ENCODE measurements around the gene SLC39A8.

DNA sequence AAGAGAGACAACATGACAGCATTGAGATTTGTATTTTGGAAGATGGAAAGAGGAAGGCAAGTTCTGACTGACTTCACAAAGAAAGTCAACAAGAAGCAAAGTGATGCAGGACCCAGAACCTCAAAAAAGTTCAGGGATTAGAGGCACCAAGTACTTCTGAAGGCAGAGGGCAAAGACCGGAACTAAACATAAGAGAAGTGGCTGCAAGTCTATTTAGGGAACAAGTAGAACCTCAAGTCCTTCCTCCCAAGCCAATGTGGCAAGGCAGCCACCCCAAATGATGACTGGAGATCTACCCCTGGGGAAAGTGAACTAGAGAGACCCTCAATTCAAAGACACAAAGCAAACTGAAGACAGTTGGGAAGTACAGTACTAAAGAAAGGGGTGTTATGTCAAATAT is 46.6 kb downstream of the SLC39A8 start:
- TF ChIP-seq EZH2 (IDR thresholded peaks at IDR 0.05; ENCODE audit: insufficient read depth, poor library complexity, severe bottlenecking) (no peak), EZH2phosphoT487 (IDR thresholded peaks at IDR 0.05; ENCODE audit: insufficient read depth, low read depth) (no peak)
